Activated CD4-positive, alpha-beta T cell treated with anti-CD3 and anti-CD28 coated beads, Interleukin-2, amount 50 U/mL, for 48 hours (primary cell): ENCODE results near the gene FSCN2.

Source experiments
- DNase-seq, 2 experiments: peaks; one replicate each; pipeline ENCODE4 v3.0.0-alpha.2; 2020

The FSCN2 gene

GRCh38 chr17:81558115-81558468, 29.9 kb downstream of the FSCN2 start:
- no peak for DNase-seq

- no peak for DNase-seq
Measured at GRCh38 chr17:81558941-81559806, 31.0 kb downstream of the FSCN2 start.

GRCh38 chr17:81561494-81561885, 33.3 kb downstream of the FSCN2 start:
- no peak for DNase-seq

- no peak for DNase-seq
Measured at GRCh38 chr17:81563861-81564586, 35.8 kb downstream of the FSCN2 start.

- no peak for DNase-seq
Measured at GRCh38 chr17:81564778-81565177, 36.6 kb downstream of the FSCN2 start.

- no peak for DNase-seq
Measured at GRCh38 chr17:81565231-81565630, 37.1 kb downstream of the FSCN2 start.

GRCh38 chr17:81566461-81567126, 38.4 kb downstream of the FSCN2 start:
- DNase-seq = no peak

GRCh38 chr17:81567191-81567590, 39.0 kb downstream of the FSCN2 start:
- no peak for DNase-seq

- DNase-seq = no peak
Measured at GRCh38 chr17:81568416-81568815, 40.2 kb downstream of the FSCN2 start.

- no peak for DNase-seq
Measured at GRCh38 chr17:81569986-81570514, 41.9 kb downstream of the FSCN2 start.

GRCh38 chr17:81570964-81571363, 42.8 kb downstream of the FSCN2 start:
- DNase-seq = no peak

- DNase-seq = no peak
Measured at GRCh38 chr17:81572563-81573168, 44.5 kb downstream of the FSCN2 start.

- DNase-seq = no peak
Measured at GRCh38 chr17:81573794-81574642, 45.8 kb downstream of the FSCN2 start.

- no peak for DNase-seq
Measured at GRCh38 chr17:81574643-81574956, 46.4 kb downstream of the FSCN2 start.

GRCh38 chr17:81575836-81576235, 47.7 kb downstream of the FSCN2 start:
- no peak for DNase-seq

GRCh38 chr17:81576621-81577277, 48.6 kb downstream of the FSCN2 start:
- no peak for DNase-seq

- DNase-seq = no peak
Measured at GRCh38 chr17:81577278-81578000, 49.3 kb downstream of the FSCN2 start.

- DNase-seq = no peak
Measured at GRCh38 chr17:81578038-81578441, 49.9 kb downstream of the FSCN2 start.

GRCh38 chr17:81578561-81579225, 50.5 kb downstream of the FSCN2 start:
- no peak for DNase-seq

- DNase-seq = no peak
Measured at GRCh38 chr17:81579298-81579697, 51.1 kb downstream of the FSCN2 start.
